Mesendoderm (in vitro differentiated cells): ENCODE data around the gene UBE2R2.
"Not testable (repeated sequence)": the region's sequence is repeated elsewhere in the genome, so short reads cannot be mapped to it uniquely, and the experiment has no call there.

ENCODE experiments used
- DNase-seq: peaks from one replicate; pipeline ENCODE4 v3.0.0; 2013
- H2AK5ac ChIP-seq: 2 replicates; pipeline ENCODE4 v1.6.1; 2013; ENCODE audit warnings: low read length, inconsistent platforms
- H2BK120ac ChIP-seq: 2 replicates; pipeline ENCODE4 v1.6.1; 2013; ENCODE audit warnings: low read depth, mild to moderate bottlenecking, low read length, moderate library complexity, mixed read lengths
- H2BK15ac ChIP-seq: replicated peaks from 2 replicates; pipeline ENCODE4 v1.6.1; 2013; ENCODE audit warnings: low read depth, mild to moderate bottlenecking, moderate library complexity
- H2BK5ac ChIP-seq: 2 replicates; pipeline ENCODE4 v1.6.1; 2013; ENCODE audit warnings: low read length, inconsistent platforms
- H3K18ac ChIP-seq: 2 replicates; pipeline ENCODE4 v1.6.1; 2013; ENCODE audit warnings: mild to moderate bottlenecking, low read length, mixed read lengths
- H3K23ac ChIP-seq: one replicate; pipeline ENCODE4 v1.6.1; 2013; ENCODE audit warnings: low read length
- H3K27ac ChIP-seq: 2 replicates; pipeline ENCODE4 v1.5.1; 2013; ENCODE audit warnings: low read depth, mild to moderate bottlenecking, inconsistent platforms, low read length, moderate library complexity
- H3K27me3 ChIP-seq: 2 replicates; pipeline ENCODE4 v1.6.1; 2013; ENCODE audit warnings: low read length, control low read depth, mild to moderate bottlenecking, inconsistent platforms; ENCODE audit not compliant: insufficient read depth, poor library complexity
- H3K36me3 ChIP-seq: 2 replicates; pipeline ENCODE4 v1.6.1; 2013; ENCODE audit warnings: low read length, inconsistent platforms; ENCODE audit not compliant: control insufficient read depth, insufficient read depth
- H3K4ac ChIP-seq: one replicate; pipeline ENCODE4 v1.6.1; 2013; ENCODE audit warnings: low read depth, mild to moderate bottlenecking, low read length, moderate library complexity
- H3K4me1 ChIP-seq: 2 replicates; pipeline ENCODE4 v1.6.1; 2013; ENCODE audit warnings: low read depth, low read length, inconsistent platforms; ENCODE audit not compliant: control insufficient read depth
- H3K4me2 ChIP-seq: 2 replicates; pipeline ENCODE4 v1.6.1; 2013; ENCODE audit warnings: low read length
- H3K4me3 ChIP-seq: 2 replicates; pipeline ENCODE4 v1.5.1; 2013; ENCODE audit warnings: mild to moderate bottlenecking, low read length
- H3K56ac ChIP-seq: one replicate; pipeline ENCODE4 v1.6.1; 2013; ENCODE audit warnings: low read length
- H3K79me1 ChIP-seq: 2 replicates; pipeline ENCODE4 v1.6.1; 2013; ENCODE audit warnings: low read length, inconsistent platforms
- H3K79me2 ChIP-seq: 2 replicates; pipeline ENCODE4 v1.6.1; 2013; ENCODE audit warnings: mild to moderate bottlenecking, low read length; ENCODE audit not compliant: control insufficient read depth, insufficient read depth
- H3K9ac ChIP-seq: 2 replicates; pipeline ENCODE4 v1.6.1; 2013; ENCODE audit warnings: low read length, inconsistent platforms
- H4K5ac ChIP-seq: one replicate; pipeline ENCODE4 v1.6.1; 2013; ENCODE audit warnings: low read length
- H4K8ac ChIP-seq: one replicate; pipeline ENCODE4 v1.6.1; 2013; ENCODE audit warnings: low read depth, mild to moderate bottlenecking, control low read depth, low read length, moderate library complexity
- WGBS: extraction: QIAGEN DNeasy Blood & Tissue Kit; methylation state at CpG from one replicate; pipeline ENCODE4 v1.1.7; 2013; ENCODE audit warnings: low lambda C conversion rate, missing lambda C conversion rate; ENCODE audit not compliant: insufficient coverage; ENCODE audit errors: extremely low coverage; 5-methylcytosine and 5-hydroxymethylcytosine counted together

Gene UBE2R2

DNA sequence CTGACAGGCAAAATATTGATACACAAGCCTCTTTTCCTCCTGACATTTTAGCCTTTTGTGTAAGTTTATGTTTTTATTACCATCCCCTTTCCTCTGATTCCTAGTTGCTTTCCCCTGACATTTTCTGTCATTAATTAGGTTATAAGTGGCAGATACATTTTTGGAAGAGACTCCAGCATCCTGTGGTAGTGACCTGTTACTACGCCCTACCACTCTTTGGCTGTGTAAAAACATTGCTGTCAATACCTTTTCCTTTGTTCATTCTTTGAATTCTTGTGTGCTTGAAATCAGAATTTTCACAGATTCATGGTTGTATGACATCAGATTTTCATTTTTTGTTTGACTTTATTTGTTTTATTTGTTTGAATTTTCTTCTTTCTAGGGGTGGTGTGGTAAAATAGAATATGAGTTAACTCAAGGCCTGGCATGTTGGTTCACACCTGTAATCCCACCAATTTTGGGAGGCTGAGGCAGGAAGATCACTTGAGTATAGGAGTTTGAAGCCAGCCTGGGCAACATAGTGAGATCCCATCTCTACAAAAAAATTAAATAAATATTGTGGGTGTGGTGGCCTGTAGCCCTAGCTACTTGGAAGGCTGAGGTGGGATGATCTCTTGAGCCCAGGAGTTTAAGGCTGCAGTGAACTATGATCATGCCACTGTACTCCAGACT lies 43.4 kb downstream of the UBE2R2 start:
- Histone ChIP-seq H3K79me1 (peaks cover 5% of the 10 kb centered on the region), H3K18ac (no peak overlapping the region), H3K27ac (no peak overlapping the region), H3K4me3 (no peak overlapping the region), H2BK120ac (no peak overlapping the region), H3K4me2 (no peak overlapping the region), H3K36me3 (no peaks in the 10 kb centered on the region), H3K27me3 (no peaks in the 10 kb centered on the region), H3K79me2 (peaks cover 24% of the 10 kb centered on the region), H4K5ac (no peak overlapping the region), H3K56ac (no peak overlapping the region), H3K4me1 (no peaks in the 10 kb centered on the region), H3K23ac (no peak overlapping the region), H2BK15ac (no peak overlapping the region), H4K8ac (no peak overlapping the region), H2BK5ac (no peak overlapping the region), H2AK5ac (no peak overlapping the region), H3K9ac (no peak overlapping the region), H3K4ac (no peak overlapping the region)
- DNase-seq, result peak; percentile 24
- no CpG with 5 or more reads among the region's 1 CpG for WGBS

GRCh38 chr9:33861917-33862453 lies 45.0 kb downstream of the UBE2R2 start:
- Histone ChIP-seq H3K18ac (no peak overlapping the region), H3K4me2 (no peak overlapping the region), H3K36me3 (no peaks in the 10 kb centered on the region), H3K9ac (no peak overlapping the region), H4K5ac (no peak overlapping the region), H3K79me1 (no peaks in the 10 kb centered on the region), H3K23ac (no peak overlapping the region), H2BK5ac (no peak overlapping the region), H3K27ac (no peak overlapping the region), H2AK5ac (no peak overlapping the region), H3K27me3 (no peaks in the 10 kb centered on the region), H3K79me2 (peaks cover 18% of the 10 kb centered on the region), H3K4me1 (no peaks in the 10 kb centered on the region), H3K4me3 (no peak overlapping the region), H2BK15ac (no peak overlapping the region), H3K56ac (no peak overlapping the region), H3K4ac (no peak overlapping the region), H4K8ac (no peak overlapping the region), H2BK120ac (no peak overlapping the region)
- no peak for DNase-seq
- no CpG with 5 or more reads among the region's 10 CpGs for WGBS

DNA sequence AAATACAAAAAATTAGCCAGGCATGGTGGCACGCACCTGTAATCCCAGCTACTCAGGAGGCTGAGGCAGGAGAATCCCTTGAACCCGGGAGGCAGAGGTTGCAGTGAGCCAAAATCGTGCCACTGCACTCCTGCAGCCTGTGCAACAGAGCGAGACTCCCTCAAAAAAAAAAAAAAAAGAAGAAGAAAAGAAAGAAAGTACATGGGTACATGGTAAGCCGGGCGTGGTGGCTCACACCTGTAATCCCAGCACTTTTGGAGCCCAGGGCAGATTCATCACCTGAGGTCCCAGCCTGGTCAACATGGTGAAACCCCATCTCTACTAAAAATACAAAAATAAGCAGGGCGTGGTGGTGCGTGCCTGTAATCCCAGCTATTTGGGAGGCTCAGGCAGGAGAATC lies 46.1 kb downstream of the UBE2R2 start:
- DNase-seq, H3K4me2 ChIP-seq, H3K23ac ChIP-seq, H3K56ac ChIP-seq, H3K4me1 ChIP-seq, H3K4me3 ChIP-seq, H3K4ac ChIP-seq, H3K18ac ChIP-seq, H3K36me3 ChIP-seq, H3K27ac ChIP-seq, H3K9ac ChIP-seq, H2BK120ac ChIP-seq, H3K27me3 ChIP-seq, H2AK5ac ChIP-seq, H3K79me1 ChIP-seq, H4K5ac ChIP-seq, H2BK5ac ChIP-seq, H4K8ac ChIP-seq, H2BK15ac ChIP-seq: not testable (repeated sequence)
- no CpG with 5 or more reads among the region's 8 CpGs for WGBS
- H3K79me2 ChIP-seq, result peaks cover 20% of the 10 kb centered on the region

DNA sequence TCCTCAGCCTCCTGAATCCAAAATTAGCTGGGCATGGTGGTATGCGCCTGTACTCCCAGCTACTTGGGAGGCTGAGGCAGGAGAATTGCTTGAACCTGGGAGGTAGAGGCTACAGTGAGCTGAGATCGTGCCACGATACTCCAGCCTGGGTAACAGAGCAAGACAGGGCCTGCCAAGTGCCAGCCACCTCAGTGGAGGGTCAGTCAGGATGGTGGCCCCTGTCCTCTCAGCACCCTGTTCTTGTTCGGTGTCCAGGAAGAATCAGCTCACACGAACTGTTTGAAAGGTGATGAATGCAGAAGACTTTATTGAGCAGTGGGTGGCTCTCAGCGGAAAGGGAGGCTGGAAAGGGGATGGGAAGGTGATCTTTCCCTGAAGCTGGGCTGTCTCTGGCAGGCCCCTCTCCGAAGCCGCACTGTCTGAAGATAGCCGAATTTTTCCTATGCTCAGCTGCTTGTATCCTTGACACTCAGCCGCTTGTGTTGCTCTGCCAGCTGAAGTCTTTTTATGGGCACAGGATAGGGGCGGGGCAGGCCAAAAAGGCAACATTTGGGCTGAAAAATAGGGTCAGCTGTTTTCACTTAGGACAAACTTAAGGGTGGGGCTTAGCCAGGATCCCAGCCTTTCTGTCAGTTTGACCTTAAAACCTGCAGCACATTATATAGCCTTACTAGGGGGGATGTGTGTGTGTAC lies 50.9 kb downstream of the UBE2R2 start:
- Histone ChIP-seq H3K4me3 (no peak overlapping the region), H3K79me1 (peaks cover 10% of the 10 kb centered on the region), H3K23ac (no peak overlapping the region), H4K5ac (no peak overlapping the region), H2AK5ac (no peak overlapping the region), H3K4me2 (no peak overlapping the region), H2BK15ac (no peak overlapping the region), H3K9ac (no peak overlapping the region), H3K4ac (no peak overlapping the region), H3K56ac (no peak overlapping the region), H3K79me2 (peaks cover 23% of the 10 kb centered on the region), H3K4me1 (no peaks in the 10 kb centered on the region), H3K27me3 (no peaks in the 10 kb centered on the region), H2BK120ac (no peak overlapping the region), H3K18ac (no peak overlapping the region), H2BK5ac (no peak overlapping the region), H3K27ac (no peak overlapping the region), H3K36me3 (no peaks in the 10 kb centered on the region), H4K8ac (no peak overlapping the region)
- DNase-seq, result no peak
- no CpG with 5 or more reads among the region's 11 CpGs for WGBS

GRCh38 chr9:33868440-33868973 lies 51.5 kb downstream of the UBE2R2 start:
- no peaks in the 10 kb centered on the region for H3K27me3 ChIP-seq
- H4K5ac ChIP-seq, result no peak overlapping the region
- no peak overlapping the region for H2BK15ac ChIP-seq
- H4K8ac ChIP-seq, result no peak overlapping the region
- H2BK5ac ChIP-seq, result no peak overlapping the region
- no peaks in the 10 kb centered on the region for H3K4me1 ChIP-seq
- H2AK5ac ChIP-seq, result no peak overlapping the region
- H3K23ac ChIP-seq, result no peak overlapping the region
- no peak overlapping the region for H3K4ac ChIP-seq
- H3K56ac ChIP-seq, result no peak overlapping the region
- no peak overlapping the region for H3K9ac ChIP-seq
- H3K18ac ChIP-seq, result no peak overlapping the region
- H3K79me2 ChIP-seq, result peaks cover 21% of the 10 kb centered on the region
- peaks cover 10% of the 10 kb centered on the region for H3K79me1 ChIP-seq
- no peaks in the 10 kb centered on the region for H3K36me3 ChIP-seq
- H3K4me3 ChIP-seq, result no peak overlapping the region
- no peak overlapping the region for H2BK120ac ChIP-seq
- no CpG with 5 or more reads among the region's 3 CpGs for WGBS
- DNase-seq, result no peak
- no peak overlapping the region for H3K27ac ChIP-seq
- no peak overlapping the region for H3K4me2 ChIP-seq
